Thyroid gland (tissue), 4 donors: Measurements from ENCODE around the gene PRDX1. TPM values are rescaled to one million over a fixed set of nuclear protein-coding genes. Genes with fewer than 3 reads are reported as not detected.
"Not testable (repeated sequence)": the region's sequence is repeated elsewhere in the genome, so short reads cannot be mapped to it uniquely, and the experiment has no call there.

Experiments
- DNase-seq, 2 donors: peaks; one replicate each; pipeline ENCODE4 v3.0.0-alpha.2; 2019
- H3K27ac ChIP-seq, 3 donors: fragments of 200-600 bp; sonication (generic); 1 replicate in 2 of 3; 2 replicates in 1 of 3; pipeline ENCODE4 v1.5.1; 2016 to 2019; ENCODE audit warnings: mild to moderate bottlenecking in 1 of 3, moderate library complexity in 1 of 3
- H3K27me3 ChIP-seq: fragments of 200-600 bp; sonication (generic); one replicate; pipeline ENCODE4 v1.5.1; 2019
- H3K36me3 ChIP-seq, 2 donors: fragments of 200-600 bp; sonication (generic); one replicate each; pipeline ENCODE4 v1.5.1; 2016 to 2019
- H3K4me1 ChIP-seq, 2 donors: fragments of 200-600 bp; sonication (generic); one replicate each; pipeline ENCODE4 v1.5.1; 2017 to 2019
- H3K4me3 ChIP-seq, 3 donors: fragments of 200-600 bp; sonication (generic); replicated peaks in 1 of 3; 1 replicate in 2 of 3; 2 replicates in 1 of 3; pipeline ENCODE4 v1.5.1; 2016; ENCODE audit warnings: mild to moderate bottlenecking in 1 of 3
- H3K9me3 ChIP-seq: fragments of 200-600 bp; sonication (generic); one replicate; pipeline ENCODE4 v1.5.1; 2017
- CTCF ChIP-seq, 6 experiments: fragments of 200-600 bp in 3 of 6; fragments of 450-650 bp in 3 of 6; sonication (generic) in 3 of 6; IDR thresholded peaks; one replicate each; pipeline ENCODE4 v1.5.1; 2016 to 2019; ENCODE audit warnings: antibody characterized with exemption in 6 of 6, mild to moderate bottlenecking in 2 of 6, inconsistent platforms in 1 of 6, moderate library complexity in 1 of 6
- POLR2A ChIP-seq, 2 donors: fragments of 450-650 bp; IDR thresholded peaks; one replicate each; pipeline ENCODE4 v1.6.1; 2017; ENCODE audit warnings: antibody characterized with exemption in 2 of 2, mild to moderate bottlenecking in 2 of 2, moderate library complexity in 1 of 2
- WGBS, 2 donors: methylation state at CpG; one replicate each; pipeline ENCODE4 v1.1.5; 2017; 5-methylcytosine and 5-hydroxymethylcytosine counted together
- intact Hi-C: fragments of 100-400 bp; cut with DNase I; formaldehyde crosslinking; loops from one replicate; pipeline ENCODE4 v1.15.1; 2023
- total RNA-seq, 4 donors: library from RNA; depleted of rRNA; stranded (reverse); fragments of >200 nt; gene quantifications; one replicate each; pipeline ENCODE4 v1.2.3, GENCODE V29; 2016

Gene PRDX1
- total RNA-seq, 4 donors from 2014 or later, result 872 to 1,202 (median 1,015) TPM

- Histone ChIP-seq H3K27ac (peak overlapping the region; percentile 61 to 74 (median 66)), H3K27me3 (no peaks in the 10 kb centered on the region), H3K4me3 (no peak overlapping the region), H3K9me3 (no peaks in the 10 kb centered on the region), H3K36me3 (no peaks in the 10 kb centered on the region), H3K4me1 (peaks cover 19 to 31% of the 10 kb centered on the region in 2 donors)
- TF ChIP-seq CTCF (IDR thresholded peaks at IDR 0.05), result no peak
- TF ChIP-seq POLR2A (IDR thresholded peaks at IDR 0.05), result no peak
- intact Hi-C loops, result no loop called here
- 36 to 44% methylated on average over 1 of the region's 1 CpG for WGBS, 2 donors
- DNase-seq, result peak; percentile 79 to 83
These were observed 4.5 kb upstream of the PRDX1 start for GRCh38 chr1:45526135-45526644.

DNA sequence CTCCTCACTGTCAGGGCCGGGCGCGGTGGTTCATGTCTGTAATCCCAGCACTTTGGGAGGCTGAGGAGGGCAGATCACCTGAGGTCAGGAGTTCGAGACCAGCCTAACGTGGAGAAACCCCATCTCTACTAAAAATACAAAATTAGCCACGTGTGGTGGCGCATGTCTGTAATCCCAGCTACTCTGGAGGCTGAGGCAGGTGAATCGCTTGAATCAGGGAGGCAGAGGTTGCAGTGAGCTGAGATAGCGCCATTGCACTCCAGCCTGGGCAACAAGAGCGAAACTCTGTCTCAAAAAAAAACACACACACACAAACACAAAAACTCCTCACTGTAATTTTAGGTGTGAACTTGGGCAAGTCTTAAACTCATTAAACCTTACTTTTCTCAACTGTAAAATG, 2.3 kb upstream of the PRDX1 start:
- DNase-seq, H3K4me3 ChIP-seq, H3K27me3 ChIP-seq, intact Hi-C loops, H3K36me3 ChIP-seq, H3K9me3 ChIP-seq: not testable (repeated sequence)
- Histone ChIP-seq H3K27ac (peak overlapping the region in 1 of 3 donors; percentile 10), H3K4me1 (peaks cover 27 to 34% of the 10 kb centered on the region in 2 donors)
- 87 to 88% methylated on average over 10 of the region's 10 CpGs for WGBS, 2 donors

GRCh38 chr1:45523516-45523915, 1.8 kb upstream of the PRDX1 start:
- H3K9me3 ChIP-seq, H3K27me3 ChIP-seq, H3K36me3 ChIP-seq, H3K4me3 ChIP-seq, DNase-seq, intact Hi-C loops: not testable (repeated sequence)
- peak overlapping the region in 1 of 3 donors; percentile 10 for H3K27ac ChIP-seq
- H3K4me1 ChIP-seq, result peaks cover 31 to 36% of the 10 kb centered on the region in 2 donors
- WGBS, 2 donors, result 81 to 83% methylated on average over 2 of the region's 2 CpGs

GRCh38 chr1:45522324-45523104, 830 bp upstream of the PRDX1 start:
- Histone ChIP-seq H3K9me3 (no peaks in the 10 kb centered on the region), H3K27ac (peak overlapping the region; percentile 96 to 99 (median 98)), H3K27me3 (no peaks in the 10 kb centered on the region), H3K4me1 (peaks cover 31 to 35% of the 10 kb centered on the region in 2 donors), H3K36me3 (peaks cover 0 to 5% of the 10 kb centered on the region in 2 donors), H3K4me3 (peak overlapping the region in 2 of 3 donors; percentile 98 to 100)
- whole genome bisulfite sequencing, 2 donors, result 84% methylated on average over 21 of the region's 21 CpGs
- no peak for DNase-seq
- no peak for TF ChIP-seq POLR2A (IDR thresholded peaks at IDR 0.05)
- no peak for TF ChIP-seq CTCF (IDR thresholded peaks at IDR 0.05)
- intact Hi-C loops, result no loop called here

DNA sequence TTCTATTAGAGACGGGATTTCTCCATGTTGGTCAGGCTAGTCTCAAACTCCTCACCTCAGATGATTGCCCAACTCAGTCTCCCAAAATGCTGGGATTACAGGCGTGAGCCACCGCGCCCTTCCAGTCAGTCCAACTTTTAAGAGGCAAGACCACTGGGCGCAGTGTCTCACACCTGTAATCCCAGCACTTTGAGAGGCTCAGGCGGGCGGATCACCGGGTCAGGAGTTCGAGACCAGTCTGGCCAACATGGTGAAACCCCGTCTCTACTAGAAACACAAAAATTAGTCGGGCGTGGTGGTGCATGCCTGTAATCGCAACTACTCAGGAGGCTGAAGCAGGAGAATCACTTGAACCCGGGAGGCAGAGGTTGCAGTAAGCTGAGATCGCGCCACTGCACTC, 1.9 kb downstream of the PRDX1 start:
- peak overlapping the region in 2 of 3 donors; percentile 24 to 99 for H3K27ac ChIP-seq
- WGBS, 2 donors, result 49 to 52% methylated on average over 16 of the region's 16 CpGs
- H3K27me3 ChIP-seq, H3K4me3 ChIP-seq, intact Hi-C loops, H3K9me3 ChIP-seq: not testable (repeated sequence)
- peak; percentile 20 to 34 for DNase-seq
- H3K36me3 ChIP-seq, result peaks cover 24 to 29% of the 10 kb centered on the region in 2 donors
- peaks cover 31 to 33% of the 10 kb centered on the region in 2 donors for H3K4me1 ChIP-seq

DNA sequence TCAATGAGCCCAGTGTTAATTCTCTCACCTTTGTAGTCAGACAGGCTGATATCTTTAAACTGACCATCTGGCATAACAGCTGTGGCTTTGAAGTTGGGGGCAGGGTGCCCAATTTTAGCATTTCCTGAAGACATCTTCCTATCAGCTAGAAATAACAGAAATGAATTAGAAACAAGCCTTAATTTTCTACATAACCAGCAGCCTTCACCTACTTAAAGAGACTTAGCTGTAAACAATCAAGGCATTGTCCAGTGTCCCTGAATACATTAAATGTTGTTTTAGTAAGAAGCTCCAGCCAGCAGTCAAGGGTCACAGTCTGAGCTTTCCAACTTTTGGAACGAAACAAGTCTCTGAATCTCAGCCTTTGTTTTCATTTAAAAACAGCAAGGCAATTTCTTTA, 2.8 kb downstream of the PRDX1 start:
- peak overlapping the region in 2 of 3 donors; percentile 24 to 99 for H3K27ac ChIP-seq
- 0 to 7% methylated on average over 1 of the region's 1 CpG for WGBS, 2 donors
- DNase-seq, result peak; percentile 22 to 31
- H3K4me1 ChIP-seq, result peaks cover 33 to 40% of the 10 kb centered on the region in 2 donors
- H3K27me3 ChIP-seq, result no peaks in the 10 kb centered on the region
- TF ChIP-seq CTCF (IDR thresholded peaks at IDR 0.05) (no peak), POLR2A (IDR thresholded peaks at IDR 0.05) (no peak)
- H3K36me3 ChIP-seq, result peaks cover 31 to 37% of the 10 kb centered on the region in 2 donors
- intact Hi-C loops, result no loop called here
- H3K4me3 ChIP-seq, result no peak overlapping the region
- H3K9me3 ChIP-seq, result no peaks in the 10 kb centered on the region

DNA sequence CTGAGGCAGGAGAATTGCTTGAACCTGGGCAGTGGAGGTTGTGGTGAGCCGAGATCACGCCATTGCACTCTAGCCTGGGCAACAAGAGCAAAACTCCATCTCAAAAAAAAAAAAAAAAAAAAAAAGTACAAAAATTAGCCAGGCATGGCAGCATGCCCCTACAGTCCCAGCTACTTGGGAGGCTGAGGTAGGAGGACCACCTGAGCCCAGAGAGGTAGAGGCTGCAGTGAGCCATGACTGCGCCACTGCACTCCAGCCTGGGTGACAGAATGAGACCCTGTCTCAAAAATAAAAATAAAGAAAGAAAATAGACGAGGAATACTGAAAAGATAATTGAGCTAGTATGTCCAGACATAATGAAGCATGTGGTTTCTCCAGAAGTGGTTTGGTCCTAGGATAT, 3.3 kb downstream of the PRDX1 start:
- H3K27ac ChIP-seq, intact Hi-C loops: not testable (repeated sequence)
- peaks cover 36 to 43% of the 10 kb centered on the region in 2 donors for H3K36me3 ChIP-seq

More for the DNA sequence above, 3.3 kb downstream of the PRDX1 start:
- not testable (repeated sequence) for H3K9me3 ChIP-seq, H3K4me3 ChIP-seq, H3K27me3 ChIP-seq, DNase-seq
- H3K4me1 ChIP-seq, result peaks cover 33 to 43% of the 10 kb centered on the region in 2 donors
- 95% methylated on average over 4 of the region's 4 CpGs for WGBS, 2 donors
